HEK293 (cell line): ENCODE measurements around the gene AGAP1.
A peak's percentile ranks its signal among the peaks of the same experiment; 100 is the strongest.

ENCODE experiments used
- CTCF ChIA-PET: fragments of 350-600 bp; formaldehyde crosslinking; extraction: SDS; loops from one replicate; lab custom pipeline; 2021; ENCODE audit warnings: antibody characterized with exemption; lab: Yijun Ruan, JAX
- POLR2A ChIA-PET: fragments of 300-600 bp; formaldehyde crosslinking; extraction: SDS; loops from one replicate; lab custom pipeline; 2020; ENCODE audit warnings: antibody characterized with exemption, inconsistent platforms; lab: Yijun Ruan, JAX
- H3K27ac ChIP-seq: fragments of 200-500 bp; sonication (Bioruptor generic); 2 replicates; pipeline ENCODE4 v1.5.1; 2014; ENCODE audit warnings: low read depth, low read length, control low read depth, inconsistent platforms; ENCODE audit errors: extremely low read depth
- H3K36me3 ChIP-seq, 2 experiments: fragments of 200-500 bp in 1 of 2; sonication (Bioruptor generic) in 1 of 2; 1 replicate in 1 of 2; 2 replicates in 1 of 2; pipeline ENCODE4 v1.5.1; 2014 to 2017; ENCODE audit warnings: inconsistent platforms in 2 of 2, low read length in 2 of 2; ENCODE audit not compliant: control insufficient read depth in 2 of 2, insufficient read depth in 1 of 2
- H3K4me1 ChIP-seq: fragments of 200-500 bp; sonication (Bioruptor generic); 2 replicates; pipeline ENCODE4 v1.5.1; 2014; ENCODE audit warnings: mild to moderate bottlenecking, low read length, inconsistent platforms; ENCODE audit not compliant: control insufficient read depth, insufficient read depth
- H3K4me3 ChIP-seq: 2 replicates; pipeline ENCODE4 v1.5.1; 2011; ENCODE audit warnings: low read depth, mild to moderate bottlenecking, control low read depth, low read length, moderate library complexity
- H3K9me3 ChIP-seq: fragments of 200-500 bp; sonication (Bioruptor generic); 2 replicates; pipeline ENCODE4 v1.5.1; 2014; ENCODE audit warnings: low read depth, low read length, inconsistent platforms; ENCODE audit not compliant: control insufficient read depth, insufficient read depth
- GLIS1 ChIP-seq: fragments of 450-650 bp; formaldehyde crosslinking; IDR thresholded peaks from 2 replicates; pipeline ENCODE4 v1.5.1; 2016; ENCODE audit warnings: missing biosample characterization, missing genetic modification characterization
- ZBTB21 ChIP-seq: fragments of 450-650 bp; formaldehyde crosslinking; IDR thresholded peaks from 2 replicates; pipeline ENCODE4 v1.5.1; 2017; ENCODE audit warnings: missing biosample characterization, missing genetic modification characterization
- ZNF138 ChIP-seq: fragments of 450-650 bp; formaldehyde crosslinking; IDR thresholded peaks from 2 replicates; pipeline ENCODE4 v1.5.1; 2016; ENCODE audit warnings: missing biosample characterization, missing genetic modification characterization, borderline replicate concordance
- ZNF146 ChIP-seq: fragments of 450-650 bp; formaldehyde crosslinking; IDR thresholded peaks from 2 replicates; pipeline ENCODE4 v1.5.1; 2016; ENCODE audit warnings: missing biosample characterization, missing genetic modification characterization
- ZNF223 ChIP-seq: fragments of 450-650 bp; formaldehyde crosslinking; IDR thresholded peaks from 2 replicates; pipeline ENCODE4 v1.5.1; 2016; ENCODE audit warnings: missing biosample characterization, missing genetic modification characterization
- ZNF324 ChIP-seq: fragments of 450-650 bp; formaldehyde crosslinking; IDR thresholded peaks from 2 replicates; pipeline ENCODE4 v1.5.1; 2016; ENCODE audit warnings: missing biosample characterization, missing genetic modification characterization
- ZNF529 ChIP-seq: fragments of 450-650 bp; formaldehyde crosslinking; IDR thresholded peaks from 2 replicates; pipeline ENCODE4 v1.5.1; 2017; ENCODE audit warnings: missing genetic modification characterization, missing biosample characterization; ENCODE audit not compliant: insufficient replicate concordance
- ZNF629 ChIP-seq: fragments of 450-650 bp; formaldehyde crosslinking; IDR thresholded peaks from 2 replicates; pipeline ENCODE4 v1.5.1; 2017; ENCODE audit warnings: missing biosample characterization, missing genetic modification characterization
- ZNF707 ChIP-seq: fragments of 450-650 bp; formaldehyde crosslinking; IDR thresholded peaks from 2 replicates; pipeline ENCODE4 v1.5.1; 2016; ENCODE audit warnings: missing biosample characterization, missing genetic modification characterization
- ZSCAN16 ChIP-seq: fragments of 450-650 bp; formaldehyde crosslinking; IDR thresholded peaks from 2 replicates; pipeline ENCODE4 v1.5.1; 2016; ENCODE audit warnings: missing biosample characterization, missing genetic modification characterization
- ZSCAN23 ChIP-seq: fragments of 450-650 bp; formaldehyde crosslinking; IDR thresholded peaks from 2 replicates; pipeline ENCODE4 v1.5.1; 2016; ENCODE audit warnings: missing biosample characterization, missing genetic modification characterization
- TF ChIP-seq, protein P1 (sequence below): fragments of 450-650 bp; formaldehyde crosslinking; IDR thresholded peaks from 2 replicates; pipeline ENCODE4 v1.5.1; 2016; ENCODE audit warnings: missing biosample characterization, missing genetic modification characterization
- TF ChIP-seq, protein P2 (sequence below): fragments of 450-650 bp; formaldehyde crosslinking; IDR thresholded peaks from 2 replicates; pipeline ENCODE4 v1.5.1; 2016; ENCODE audit warnings: missing biosample characterization, missing genetic modification characterization
- TF ChIP-seq, protein P3 (sequence below): fragments of 450-650 bp; formaldehyde crosslinking; IDR thresholded peaks from 2 replicates; pipeline ENCODE4 v1.5.1; 2016; ENCODE audit warnings: missing biosample characterization, missing genetic modification characterization
- TF ChIP-seq, protein P4 (sequence below): fragments of 450-650 bp; formaldehyde crosslinking; IDR thresholded peaks from 2 replicates; pipeline ENCODE4 v1.5.1; 2016; ENCODE audit warnings: missing biosample characterization, missing genetic modification characterization
- TF ChIP-seq, protein P5 (sequence below): fragments of 450-650 bp; formaldehyde crosslinking; IDR thresholded peaks from 2 replicates; pipeline ENCODE4 v1.5.1; 2017; ENCODE audit warnings: missing biosample characterization, missing genetic modification characterization

The AGAP1 gene

DNA sequence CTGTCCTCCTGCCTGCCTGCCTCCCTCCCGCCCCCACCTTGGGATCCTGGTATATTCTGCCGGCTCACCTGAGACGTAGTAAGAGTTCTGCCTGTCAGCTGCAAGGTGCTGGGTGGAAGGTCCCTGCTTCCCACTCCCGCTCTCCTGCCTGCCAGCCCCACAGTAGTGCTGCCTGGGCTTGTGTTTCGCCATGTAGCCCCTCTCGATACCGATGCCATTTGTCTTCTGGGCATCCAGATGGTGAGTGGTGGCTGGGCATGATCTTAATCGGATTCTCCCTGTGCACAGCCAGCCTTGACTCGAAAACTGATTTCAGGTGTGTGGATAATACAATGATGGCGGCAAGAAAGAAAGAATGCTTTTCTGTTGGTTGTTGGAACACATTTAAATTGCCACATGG lies 184.9 kb downstream of the AGAP1 start:
- no peaks in the 10 kb centered on the region for H3K36me3 ChIP-seq
- ChIA-PET POLR2A (no interaction called here), CTCF (interaction anchor here (3.7 kb wide), 1 partner anchor 68 kb away, joined by 13 read pairs; no protein-coding TSS in a partner anchor)
- no peak for TF ChIP-seq ZSCAN16 (tag by site-specific recombination)
- H3K9me3 ChIP-seq: no peaks in the 10 kb centered on the region
- no peak overlapping the region for H3K4me3 ChIP-seq
- H3K4me1 ChIP-seq: peaks cover 10% of the 10 kb centered on the region; the same call in 1 of the 2 replicates
- no peak overlapping the region for H3K27ac ChIP-seq

DNA sequence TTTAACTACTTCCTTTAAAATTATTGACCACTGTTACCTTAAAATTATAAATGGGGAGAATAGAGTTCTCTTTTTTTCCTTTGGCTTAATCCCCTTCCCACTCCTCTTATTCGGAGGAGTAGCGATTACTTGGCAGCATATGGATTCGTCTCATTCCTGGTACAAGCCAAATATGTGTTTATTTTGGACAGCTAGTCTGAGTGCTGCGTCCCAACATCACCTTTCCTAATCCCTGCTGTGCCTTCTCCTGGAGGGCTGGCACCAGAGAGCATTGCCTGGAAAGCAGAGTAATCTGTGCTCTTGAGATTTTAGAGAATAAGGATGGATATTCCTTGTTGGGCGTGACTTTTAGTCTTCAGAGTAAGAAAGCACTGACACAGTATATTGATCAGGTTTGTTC lies 185.6 kb downstream of the AGAP1 start:
- ChIA-PET CTCF (interaction anchor here (0.5 to 3.7 kb wide), 3 partner anchors 34 to 464 kb away, joined by 3 to 13 read pairs (median 4); no protein-coding TSS in a partner anchor), POLR2A (no interaction called here)
- Histone ChIP-seq H3K27ac (no peak overlapping the region), H3K36me3 (no peaks in the 10 kb centered on the region), H3K4me3 (no peak overlapping the region), H3K4me1 (peaks cover 10% of the 10 kb centered on the region; the same call in 1 of the 2 replicates), H3K9me3 (no peaks in the 10 kb centered on the region)
- TF ChIP-seq, protein P1, sequence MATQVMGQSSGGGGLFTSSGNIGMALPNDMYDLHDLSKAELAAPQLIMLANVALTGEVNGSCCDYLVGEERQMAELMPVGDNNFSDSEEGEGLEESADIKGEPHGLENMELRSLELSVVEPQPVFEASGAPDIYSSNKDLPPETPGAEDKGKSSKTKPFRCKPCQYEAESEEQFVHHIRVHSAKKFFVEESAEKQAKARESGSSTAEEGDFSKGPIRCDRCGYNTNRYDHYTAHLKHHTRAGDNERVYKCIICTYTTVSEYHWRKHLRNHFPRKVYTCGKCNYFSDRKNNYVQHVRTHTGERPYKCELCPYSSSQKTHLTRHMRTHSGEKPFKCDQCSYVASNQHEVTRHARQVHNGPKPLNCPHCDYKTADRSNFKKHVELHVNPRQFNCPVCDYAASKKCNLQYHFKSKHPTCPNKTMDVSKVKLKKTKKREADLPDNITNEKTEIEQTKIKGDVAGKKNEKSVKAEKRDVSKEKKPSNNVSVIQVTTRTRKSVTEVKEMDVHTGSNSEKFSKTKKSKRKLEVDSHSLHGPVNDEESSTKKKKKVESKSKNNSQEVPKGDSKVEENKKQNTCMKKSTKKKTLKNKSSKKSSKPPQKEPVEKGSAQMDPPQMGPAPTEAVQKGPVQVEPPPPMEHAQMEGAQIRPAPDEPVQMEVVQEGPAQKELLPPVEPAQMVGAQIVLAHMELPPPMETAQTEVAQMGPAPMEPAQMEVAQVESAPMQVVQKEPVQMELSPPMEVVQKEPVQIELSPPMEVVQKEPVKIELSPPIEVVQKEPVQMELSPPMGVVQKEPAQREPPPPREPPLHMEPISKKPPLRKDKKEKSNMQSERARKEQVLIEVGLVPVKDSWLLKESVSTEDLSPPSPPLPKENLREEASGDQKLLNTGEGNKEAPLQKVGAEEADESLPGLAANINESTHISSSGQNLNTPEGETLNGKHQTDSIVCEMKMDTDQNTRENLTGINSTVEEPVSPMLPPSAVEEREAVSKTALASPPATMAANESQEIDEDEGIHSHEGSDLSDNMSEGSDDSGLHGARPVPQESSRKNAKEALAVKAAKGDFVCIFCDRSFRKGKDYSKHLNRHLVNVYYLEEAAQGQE (tag by site-specific recombination): peak; percentile 76
- TF ChIP-seq, protein P2, sequence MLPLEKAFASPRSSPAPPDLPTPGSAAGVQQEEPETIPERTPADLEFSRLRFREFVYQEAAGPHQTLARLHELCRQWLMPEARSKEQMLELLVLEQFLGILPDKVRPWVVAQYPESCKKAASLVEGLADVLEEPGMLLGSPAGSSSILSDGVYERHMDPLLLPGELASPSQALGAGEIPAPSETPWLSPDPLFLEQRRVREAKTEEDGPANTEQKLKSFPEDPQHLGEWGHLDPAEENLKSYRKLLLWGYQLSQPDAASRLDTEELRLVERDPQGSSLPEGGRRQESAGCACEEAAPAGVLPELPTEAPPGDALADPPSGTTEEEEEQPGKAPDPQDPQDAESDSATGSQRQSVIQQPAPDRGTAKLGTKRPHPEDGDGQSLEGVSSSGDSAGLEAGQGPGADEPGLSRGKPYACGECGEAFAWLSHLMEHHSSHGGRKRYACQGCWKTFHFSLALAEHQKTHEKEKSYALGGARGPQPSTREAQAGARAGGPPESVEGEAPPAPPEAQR (tag by site-specific recombination): no peak
- no peak for TF ChIP-seq ZBTB21
- TF ChIP-seq, protein P3, sequence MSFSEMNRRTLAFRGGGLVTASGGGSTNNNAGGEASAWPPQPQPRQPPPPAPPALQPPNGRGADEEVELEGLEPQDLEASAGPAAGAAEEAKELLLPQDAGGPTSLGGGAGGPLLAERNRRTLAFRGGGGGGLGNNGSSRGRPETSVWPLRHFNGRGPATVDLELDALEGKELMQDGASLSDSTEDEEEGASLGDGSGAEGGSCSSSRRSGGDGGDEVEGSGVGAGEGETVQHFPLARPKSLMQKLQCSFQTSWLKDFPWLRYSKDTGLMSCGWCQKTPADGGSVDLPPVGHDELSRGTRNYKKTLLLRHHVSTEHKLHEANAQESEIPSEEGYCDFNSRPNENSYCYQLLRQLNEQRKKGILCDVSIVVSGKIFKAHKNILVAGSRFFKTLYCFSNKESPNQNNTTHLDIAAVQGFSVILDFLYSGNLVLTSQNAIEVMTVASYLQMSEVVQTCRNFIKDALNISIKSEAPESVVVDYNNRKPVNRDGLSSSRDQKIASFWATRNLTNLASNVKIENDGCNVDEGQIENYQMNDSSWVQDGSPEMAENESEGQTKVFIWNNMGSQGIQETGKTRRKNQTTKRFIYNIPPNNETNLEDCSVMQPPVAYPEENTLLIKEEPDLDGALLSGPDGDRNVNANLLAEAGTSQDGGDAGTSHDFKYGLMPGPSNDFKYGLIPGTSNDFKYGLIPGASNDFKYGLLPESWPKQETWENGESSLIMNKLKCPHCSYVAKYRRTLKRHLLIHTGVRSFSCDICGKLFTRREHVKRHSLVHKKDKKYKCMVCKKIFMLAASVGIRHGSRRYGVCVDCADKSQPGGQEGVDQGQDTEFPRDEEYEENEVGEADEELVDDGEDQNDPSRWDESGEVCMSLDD (tag by site-specific recombination): no peak
- TF ChIP-seq, protein P4, sequence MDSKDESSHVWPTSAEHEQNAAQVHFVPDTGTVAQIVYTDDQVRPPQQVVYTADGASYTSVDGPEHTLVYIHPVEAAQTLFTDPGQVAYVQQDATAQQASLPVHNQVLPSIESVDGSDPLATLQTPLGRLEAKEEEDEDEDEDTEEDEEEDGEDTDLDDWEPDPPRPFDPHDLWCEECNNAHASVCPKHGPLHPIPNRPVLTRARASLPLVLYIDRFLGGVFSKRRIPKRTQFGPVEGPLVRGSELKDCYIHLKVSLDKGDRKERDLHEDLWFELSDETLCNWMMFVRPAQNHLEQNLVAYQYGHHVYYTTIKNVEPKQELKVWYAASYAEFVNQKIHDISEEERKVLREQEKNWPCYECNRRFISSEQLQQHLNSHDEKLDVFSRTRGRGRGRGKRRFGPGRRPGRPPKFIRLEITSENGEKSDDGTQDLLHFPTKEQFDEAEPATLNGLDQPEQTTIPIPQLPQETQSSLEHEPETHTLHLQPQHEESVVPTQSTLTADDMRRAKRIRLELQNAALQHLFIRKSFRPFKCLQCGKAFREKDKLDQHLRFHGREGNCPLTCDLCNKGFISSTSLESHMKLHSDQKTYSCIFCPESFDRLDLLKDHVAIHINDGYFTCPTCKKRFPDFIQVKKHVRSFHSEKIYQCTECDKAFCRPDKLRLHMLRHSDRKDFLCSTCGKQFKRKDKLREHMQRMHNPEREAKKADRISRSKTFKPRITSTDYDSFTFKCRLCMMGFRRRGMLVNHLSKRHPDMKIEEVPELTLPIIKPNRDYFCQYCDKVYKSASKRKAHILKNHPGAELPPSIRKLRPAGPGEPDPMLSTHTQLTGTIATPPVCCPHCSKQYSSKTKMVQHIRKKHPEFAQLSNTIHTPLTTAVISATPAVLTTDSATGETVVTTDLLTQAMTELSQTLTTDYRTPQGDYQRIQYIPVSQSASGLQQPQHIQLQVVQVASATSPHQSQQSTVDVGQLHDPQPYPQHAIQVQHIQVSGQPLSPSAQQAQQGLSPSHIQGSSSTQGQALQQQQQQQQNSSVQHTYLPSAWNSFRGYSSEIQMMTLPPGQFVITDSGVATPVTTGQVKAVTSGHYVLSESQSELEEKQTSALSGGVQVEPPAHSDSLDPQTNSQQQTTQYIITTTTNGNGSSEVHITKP: 0 out of 2 replicates have a peak, but pooled peaks have one; percentile 38

DNA sequence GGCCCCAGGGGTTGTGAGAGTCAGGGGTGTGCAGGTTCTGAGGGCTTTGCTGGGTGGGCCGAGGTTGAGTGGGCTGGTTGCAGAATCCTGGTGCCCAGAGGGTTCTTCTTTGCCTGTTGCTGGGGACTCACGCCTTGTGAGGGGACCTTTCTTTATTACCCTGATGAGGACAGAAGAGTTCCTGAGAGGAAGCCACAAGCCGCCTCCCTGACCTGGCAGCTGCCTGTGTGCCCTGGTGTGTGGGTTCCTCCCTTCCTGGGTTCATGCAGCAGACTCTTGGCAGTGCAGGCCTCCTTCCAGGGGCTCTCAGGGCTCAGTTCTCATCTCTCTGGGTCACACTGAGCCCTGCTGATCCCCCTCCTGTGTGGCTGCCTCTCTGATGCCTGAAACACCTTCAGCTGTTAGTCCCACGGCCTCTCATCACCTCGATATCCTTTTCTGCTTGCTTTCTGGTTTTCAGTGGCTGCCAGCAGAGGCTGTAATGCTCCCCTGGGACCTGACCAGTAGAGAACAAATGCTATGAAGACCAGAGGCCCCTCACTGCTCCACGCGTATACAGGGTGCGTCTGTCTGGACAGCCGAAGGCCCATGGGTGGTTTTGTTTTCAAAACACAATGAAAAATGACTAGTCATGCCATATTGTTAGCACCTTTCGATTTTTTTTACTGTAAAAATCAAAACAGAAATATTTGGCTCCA lies 191.3 kb downstream of the AGAP1 start:
- Histone ChIP-seq H3K4me3 (no peak overlapping the region), H3K36me3 (no peaks in the 10 kb centered on the region), H3K9me3 (no peaks in the 10 kb centered on the region), H3K27ac (no peak overlapping the region), H3K4me1 (no peaks in the 10 kb centered on the region)
- POLR2A ChIA-PET: no interaction called here
- CTCF ChIA-PET: interaction anchor here (0.9 to 1.3 kb wide), 2 partner anchors 61 kb away, joined by 3 to 4 read pairs; no protein-coding TSS in a partner anchor
- TF ChIP-seq ZNF324 (tag by site-specific recombination): no peak
- TF ChIP-seq ZNF138 (tag by site-specific recombination): no peak
- TF ChIP-seq ZSCAN23 (tag by site-specific recombination): no peak
- TF ChIP-seq ZNF707 (tag by site-specific recombination): no peak
- TF ChIP-seq ZNF529 (tag by site-specific recombination): no peak
- no peak for TF ChIP-seq ZNF629 (tag by site-specific recombination)
- no peak for TF ChIP-seq ZNF223 (tag by site-specific recombination)
- TF ChIP-seq, protein P5, sequence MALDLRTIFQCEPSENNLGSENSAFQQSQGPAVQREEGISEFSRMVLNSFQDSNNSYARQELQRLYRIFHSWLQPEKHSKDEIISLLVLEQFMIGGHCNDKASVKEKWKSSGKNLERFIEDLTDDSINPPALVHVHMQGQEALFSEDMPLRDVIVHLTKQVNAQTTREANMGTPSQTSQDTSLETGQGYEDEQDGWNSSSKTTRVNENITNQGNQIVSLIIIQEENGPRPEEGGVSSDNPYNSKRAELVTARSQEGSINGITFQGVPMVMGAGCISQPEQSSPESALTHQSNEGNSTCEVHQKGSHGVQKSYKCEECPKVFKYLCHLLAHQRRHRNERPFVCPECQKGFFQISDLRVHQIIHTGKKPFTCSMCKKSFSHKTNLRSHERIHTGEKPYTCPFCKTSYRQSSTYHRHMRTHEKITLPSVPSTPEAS (tag by site-specific recombination): no peak
- no peak for TF ChIP-seq GLIS1 (tag by site-specific recombination)
- TF ChIP-seq ZNF146 (tag by site-specific recombination): no peak
